Measurements from ENCODE around the gene CYREN. TPM values are rescaled to one million over a fixed set of nuclear protein-coding genes. Genes with fewer than 3 reads are reported as not detected.
"Not testable (repeated sequence)": the region's sequence is repeated elsewhere in the genome, so short reads cannot be mapped to it uniquely, and the experiment has no call there.

Gene CYREN
- total RNA-seq, result 39.6 TPM

- ATAC-seq, result peak; percentile 88
Measured at GRCh38 chr7:135170274-135170997, at the start of gene CYREN. Gene CYREN (minus strand): TSS chr7:135170707. CDS start chr7:135168922, 1,785 bp downstream.

DNA sequence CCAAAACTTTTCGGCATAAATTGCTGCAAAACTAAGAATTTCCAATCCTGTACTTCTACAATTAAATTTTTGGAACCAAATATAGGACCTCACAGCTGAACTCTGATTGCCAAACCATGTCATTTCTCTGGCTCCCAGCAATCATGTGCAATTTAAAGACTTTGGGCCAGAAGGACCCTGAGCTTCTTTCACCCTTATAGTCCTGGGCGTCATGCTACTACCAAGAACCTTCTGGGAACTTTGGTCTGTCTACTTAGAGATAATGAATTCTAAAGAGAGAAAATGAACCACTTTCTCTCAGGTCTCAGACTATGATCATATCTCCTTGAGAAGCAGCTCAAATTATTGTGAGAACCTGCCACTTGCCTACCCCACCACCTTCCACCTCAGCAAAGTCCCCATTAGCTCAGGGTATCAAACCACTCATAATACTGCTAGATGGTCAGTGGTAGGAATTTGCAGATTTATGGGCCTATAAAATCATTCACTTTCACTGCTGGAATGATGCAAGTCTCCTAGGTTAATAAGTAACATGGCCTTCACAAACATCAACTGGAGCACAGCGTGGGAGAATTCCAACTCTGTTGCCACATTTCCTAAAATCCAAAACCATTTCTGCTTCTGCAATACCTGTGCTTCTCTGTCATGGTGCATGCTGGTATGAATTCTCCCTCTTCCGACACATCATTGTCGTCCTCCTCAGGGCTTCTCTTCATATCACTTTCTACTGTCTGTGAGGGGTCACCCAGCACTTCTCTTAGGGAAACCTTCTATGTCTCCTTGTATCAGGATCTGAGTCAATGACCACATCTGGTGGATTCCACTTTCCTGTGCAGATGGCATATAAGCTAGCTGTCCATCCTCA lies 47.4 kb upstream of the CYREN start:
- no peak for ATAC-seq

DNA sequence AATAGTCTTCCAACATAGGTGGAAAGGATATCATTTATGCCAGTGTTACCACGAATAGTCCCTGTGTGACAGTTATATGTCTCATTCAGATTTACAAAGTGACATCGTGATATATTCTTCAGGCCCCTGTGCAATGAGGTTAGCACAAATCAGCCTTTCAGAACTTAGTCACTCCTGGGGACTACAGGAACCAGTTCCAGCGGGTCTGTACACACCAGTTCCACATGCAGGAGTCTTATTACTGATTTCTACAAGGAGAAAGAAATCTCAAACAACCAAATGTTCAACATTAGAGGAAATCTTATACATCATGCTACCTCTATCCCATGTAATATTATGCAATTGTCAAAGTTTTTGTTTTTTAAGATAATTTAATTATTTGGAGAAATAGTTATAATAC lies 45.2 kb upstream of the CYREN start:
- no peak for ATAC-seq

- ATAC-seq, result no peak
Measured at GRCh38 chr7:135215180-135215579, 44.7 kb upstream of the CYREN start.

- ATAC-seq, result peak; percentile 44
Measured at GRCh38 chr7:135213831-135214230, 43.3 kb upstream of the CYREN start.

DNA sequence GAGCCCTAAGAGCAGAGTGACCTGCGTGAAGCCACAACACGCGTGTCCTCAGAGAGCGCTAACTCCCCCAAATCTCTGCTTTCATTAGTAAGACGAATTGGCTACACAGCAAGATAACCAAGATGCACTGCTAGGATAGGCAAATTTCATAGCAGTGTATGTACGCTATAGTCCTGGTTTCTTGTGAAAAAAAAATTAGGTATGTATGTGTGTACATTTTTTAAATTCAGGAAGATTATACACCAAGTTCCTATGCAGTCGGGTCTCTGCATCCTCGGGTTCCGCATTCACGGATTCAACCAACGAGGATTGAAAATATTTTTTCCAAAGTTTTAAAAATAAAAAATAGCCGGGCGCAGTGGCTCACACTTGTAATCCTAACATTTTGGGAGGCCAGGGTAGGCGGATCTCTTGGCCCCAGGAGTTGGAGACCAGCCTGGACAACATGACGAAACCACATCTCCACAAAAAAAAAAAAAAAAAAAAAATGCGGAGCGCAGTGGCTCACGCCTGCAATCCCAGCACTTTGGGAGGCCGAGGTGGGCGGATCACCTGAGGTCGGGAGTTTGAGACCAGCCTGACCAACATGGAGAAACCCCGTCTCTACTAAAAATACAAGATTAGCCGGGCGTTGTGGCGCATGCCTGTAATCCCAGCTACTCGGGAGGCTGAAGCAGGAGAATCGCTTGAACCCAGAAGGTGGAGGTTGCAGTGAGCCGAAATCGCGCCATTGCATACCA lies 41.6 kb upstream of the CYREN start:
- not testable (repeated sequence) for ATAC-seq

GRCh38 chr7:135211179-135211945 lies 40.9 kb upstream of the CYREN start, which contains the start of gene WDR91:
Gene WDR91 (minus strand): TSS chr7:135211526. CDS start chr7:135211502, 24 bp downstream.
- ATAC-seq, result peak; percentile 96

GRCh38 chr7:135210888-135211178 lies 40.3 kb upstream of the CYREN start:
- no peak for ATAC-seq

DNA sequence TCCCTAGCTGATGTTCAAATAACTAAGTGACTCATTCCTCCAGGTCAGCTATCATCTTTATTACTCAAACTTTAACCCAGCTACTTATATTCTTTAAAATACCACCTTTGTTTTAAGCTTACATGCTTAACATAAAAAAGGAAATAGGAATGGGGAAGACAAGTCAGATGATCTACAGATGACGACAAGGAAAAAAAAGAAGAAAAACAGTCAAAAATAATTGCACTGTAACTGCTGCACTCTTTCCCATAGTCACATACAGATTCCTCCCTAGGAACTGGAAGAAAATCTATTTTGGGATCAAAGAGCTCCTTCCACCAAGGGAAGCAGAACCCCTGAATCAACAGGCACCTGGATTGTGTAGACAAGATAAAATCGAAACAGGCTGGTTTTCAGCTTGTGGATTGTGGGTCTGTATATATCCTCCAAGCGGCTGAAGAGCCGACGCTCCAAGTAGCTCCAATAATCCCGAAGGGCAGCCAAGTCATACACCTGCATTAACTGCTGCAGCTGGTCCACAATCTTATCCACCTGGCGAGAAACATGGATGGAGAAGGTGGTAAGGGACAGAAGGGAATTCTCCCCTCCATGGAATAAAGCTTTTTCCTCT lies 38.8 kb upstream of the CYREN start:
- no peak for ATAC-seq

DNA sequence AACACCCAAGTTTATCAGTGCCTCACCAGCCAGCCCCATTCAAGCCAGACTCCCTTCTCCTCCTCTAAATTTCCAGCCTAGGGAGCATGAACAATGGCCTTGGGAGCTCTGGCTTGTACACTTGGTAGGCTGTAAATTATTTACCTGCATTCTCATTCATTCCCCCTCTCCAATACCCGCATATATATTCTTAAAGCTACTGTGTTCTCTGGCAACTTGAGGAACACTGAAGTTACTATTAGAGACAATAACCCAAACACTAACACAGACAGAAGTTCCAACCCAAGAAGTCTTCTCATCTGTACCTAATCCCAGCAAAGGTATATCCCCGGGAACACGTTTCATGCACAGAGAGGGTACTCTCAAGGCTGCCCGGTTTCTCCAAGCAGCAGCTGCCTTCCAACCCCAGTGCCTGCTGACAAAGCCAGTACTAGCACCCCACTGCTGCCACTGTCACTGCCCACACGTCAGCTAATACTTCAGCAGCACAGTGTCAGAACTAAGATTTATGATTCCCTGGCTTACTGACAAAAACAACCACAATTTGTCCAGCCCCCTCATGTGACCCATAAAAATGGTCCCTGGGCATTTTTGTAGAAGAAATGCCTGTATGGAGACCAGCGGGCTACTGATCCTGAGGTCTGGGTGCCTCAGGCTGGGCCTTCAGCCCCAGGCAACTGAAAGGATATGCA lies 37.7 kb upstream of the CYREN start:
- ATAC-seq, result no peak

DNA sequence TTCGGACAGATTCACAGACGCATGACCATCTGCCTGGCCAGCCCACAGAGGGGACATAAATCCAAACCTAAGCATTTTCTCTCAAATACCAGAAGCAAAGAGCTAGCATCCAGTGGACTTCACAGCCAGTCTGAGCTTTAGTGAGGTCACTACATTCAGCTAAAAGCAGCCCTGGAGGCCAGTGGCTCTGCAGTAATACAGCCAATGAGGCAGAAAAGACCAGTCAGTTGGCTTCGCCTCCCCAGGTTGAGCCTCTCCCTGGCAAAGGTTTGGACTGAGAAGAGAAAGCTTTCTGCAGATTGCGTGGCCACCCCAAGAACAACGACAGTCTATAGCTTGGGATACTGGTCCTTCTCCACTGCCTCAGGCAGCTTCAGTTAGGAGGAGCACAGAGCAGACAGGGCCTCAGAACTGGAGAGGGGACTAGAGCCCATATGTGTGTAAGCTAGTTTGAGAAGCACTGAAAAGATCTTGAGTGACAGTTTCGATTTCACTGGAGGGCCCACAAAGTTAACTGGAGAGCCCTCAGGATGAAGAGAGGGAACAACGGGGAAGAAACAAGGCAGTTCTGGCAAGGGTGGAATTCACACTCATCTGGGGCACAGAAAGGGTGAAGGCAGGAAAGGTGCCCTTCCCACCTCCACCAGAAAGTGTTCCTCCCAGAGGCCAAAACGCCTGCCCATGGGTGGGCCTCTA lies 37.0 kb upstream of the CYREN start:
- ATAC-seq, result no peak

GRCh38 chr7:135206941-135207391 lies 36.5 kb upstream of the CYREN start:
- ATAC-seq, result no peak

DNA sequence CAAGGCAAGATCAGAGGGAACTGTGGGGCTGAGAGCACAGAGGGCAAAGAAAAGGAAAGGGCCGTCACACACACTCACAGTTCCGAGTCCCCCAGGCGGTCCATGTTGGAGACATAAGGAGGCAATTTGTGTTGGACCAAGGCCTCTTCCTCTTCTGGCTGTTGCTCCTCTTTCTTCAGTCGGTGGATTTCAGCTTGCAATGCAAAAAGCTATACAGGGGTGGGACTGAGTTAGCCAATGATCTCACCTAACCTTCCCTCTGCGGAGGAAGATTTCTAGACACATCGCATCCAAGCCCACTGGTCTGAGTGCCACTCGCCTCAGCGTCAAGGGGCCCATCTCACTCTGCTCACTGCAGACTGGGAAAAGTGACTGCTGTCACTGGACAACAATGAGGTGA lies 35.3 kb upstream of the CYREN start:
- ATAC-seq, result no peak

GRCh38 chr7:135204876-135205275 lies 34.4 kb upstream of the CYREN start:
- ATAC-seq, result peak; percentile 69

GRCh38 chr7:135204341-135204749 lies 33.8 kb upstream of the CYREN start:
- ATAC-seq, result no peak

DNA sequence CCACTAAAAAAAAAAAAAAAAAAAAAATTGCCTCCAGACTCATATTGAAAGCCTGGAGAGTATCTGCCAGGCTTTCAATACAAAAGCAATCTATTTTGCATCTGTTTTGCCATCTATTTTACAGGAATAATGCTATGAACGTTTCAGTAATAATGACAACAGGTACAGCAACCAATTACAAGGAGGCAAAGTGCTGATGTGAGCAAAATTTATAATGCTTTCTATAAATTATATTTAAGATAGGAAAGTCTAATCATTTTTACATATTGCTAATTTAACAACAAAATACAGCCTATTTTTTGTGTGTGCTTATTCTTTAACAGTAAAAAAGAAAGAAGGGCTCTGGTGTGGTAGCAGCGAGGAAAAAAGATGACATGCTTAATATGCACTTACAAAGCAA lies 30.8 kb upstream of the CYREN start:
- no peak for ATAC-seq

DNA sequence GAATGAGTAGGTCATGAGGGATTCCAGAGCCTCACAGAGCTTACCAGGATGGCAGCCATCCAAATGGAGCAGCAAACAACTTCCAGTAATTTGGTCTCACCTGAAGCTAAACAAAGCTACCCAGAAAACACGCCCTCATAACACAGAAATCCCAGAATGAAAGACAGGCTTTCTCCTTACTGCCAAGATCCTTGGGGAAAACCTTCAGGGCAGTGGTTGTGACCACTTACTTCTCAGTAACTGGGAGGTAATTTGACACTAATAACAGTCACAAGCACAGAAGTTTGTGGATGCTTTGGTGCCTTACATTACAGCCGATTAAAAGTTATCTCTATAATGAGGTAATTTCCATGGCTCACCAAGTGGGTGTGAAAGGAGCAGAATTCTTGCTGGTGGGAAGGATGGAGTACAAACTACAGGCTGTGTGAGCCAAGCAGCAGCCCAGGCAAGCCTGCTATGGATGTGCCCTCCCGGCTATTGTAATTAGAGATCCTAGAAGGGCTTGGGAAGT lies 30.4 kb upstream of the CYREN start:
- no peak for ATAC-seq

GRCh38 chr7:135199439-135199838 lies 28.9 kb upstream of the CYREN start:
- no peak for ATAC-seq

GRCh38 chr7:135197906-135198655 lies 27.6 kb upstream of the CYREN start:
- ATAC-seq, result no peak

DNA sequence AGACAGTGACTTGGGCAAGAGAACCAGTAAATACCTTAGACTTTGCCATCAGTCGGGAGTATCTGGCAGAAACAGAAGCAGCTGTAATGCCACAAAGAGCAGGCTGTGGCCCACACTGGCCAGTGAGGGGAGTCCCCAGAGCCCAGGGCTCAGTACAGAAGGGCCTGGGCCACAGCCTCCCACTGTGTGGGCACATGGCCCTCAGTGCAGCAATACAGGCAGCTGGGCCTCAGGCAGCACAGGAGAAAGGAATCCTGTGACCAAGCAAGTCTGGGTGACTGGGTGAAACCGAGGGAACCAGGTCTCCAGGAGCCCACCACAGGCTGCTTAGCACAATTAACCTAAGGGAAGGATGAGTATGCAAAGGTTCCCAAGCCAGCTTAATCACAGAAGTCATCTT lies 26.8 kb upstream of the CYREN start:
- no peak for ATAC-seq
